Vagina (tissue), 2 donors: ENCODE results near the gene TMEM154. TPM values are rescaled to one million over a fixed set of nuclear protein-coding genes. Genes with fewer than 3 reads are reported as not detected.

Source experiments
- DNase-seq, 2 donors: peaks; one replicate each; pipeline ENCODE4 v3.0.0-alpha.2; 2017; ENCODE audit errors: extremely low spot score in 2 of 2
- H3K27ac ChIP-seq: fragments of 200-600 bp; sonication (generic); one replicate; pipeline ENCODE4 v1.5.1; 2019
- H3K27me3 ChIP-seq: fragments of 200-600 bp; sonication (generic); one replicate; pipeline ENCODE4 v1.5.1; 2019
- H3K36me3 ChIP-seq, 2 donors: fragments of 200-600 bp; sonication (generic); one replicate each; pipeline ENCODE4 v1.5.1; 2017 to 2019
- H3K4me1 ChIP-seq: fragments of 200-600 bp; sonication (generic); one replicate; pipeline ENCODE4 v1.5.1; 2019
- H3K4me3 ChIP-seq, 2 donors: fragments of 200-600 bp; sonication (generic); 1 replicate in 1 of 2; 2 replicates in 1 of 2; pipeline ENCODE4 v1.5.1; 2016 to 2019
- H3K9me3 ChIP-seq: fragments of 200-600 bp; sonication (generic); one replicate; pipeline ENCODE4 v1.5.1; 2019
- CTCF ChIP-seq, 3 experiments: fragments of 450-650 bp in 2 of 3; fragments of 200-600 bp in 1 of 3; sonication (generic) in 1 of 3; IDR thresholded peaks; one replicate each; pipeline ENCODE4 v1.5.1; 2017 to 2019; ENCODE audit warnings: antibody characterized with exemption in 3 of 3, mild to moderate bottlenecking in 2 of 3, moderate library complexity in 2 of 3
- POLR2A ChIP-seq, 2 donors: fragments of 450-650 bp; IDR thresholded peaks; one replicate each; pipeline ENCODE4 v1.6.1; 2017; ENCODE audit warnings: antibody characterized with exemption in 2 of 2, mild to moderate bottlenecking in 2 of 2, moderate library complexity in 2 of 2
- POLR2AphosphoS5 ChIP-seq, 2 donors: sonication (generic); formaldehyde crosslinking; IDR thresholded peaks; one replicate each; pipeline ENCODE4 v1.9.0; 2017; ENCODE audit warnings: antibody characterized with exemption in 2 of 2, mild to moderate bottlenecking in 2 of 2, low read depth in 1 of 2; ENCODE audit not compliant: insufficient read depth in 1 of 2
- intact Hi-C: fragments of 100-400 bp; cut with DNase I; formaldehyde crosslinking; loops from one replicate; pipeline ENCODE4 v1.15.1; 2023
- total RNA-seq: library from RNA; depleted of rRNA; stranded (reverse); fragments of >200 nt; gene quantifications from one replicate; pipeline ENCODE4 v1.2.3, GENCODE V29; 2016

Gene TMEM154
- total RNA-seq, 1 donor from 2014 or later = 33.1 TPM

DNA sequence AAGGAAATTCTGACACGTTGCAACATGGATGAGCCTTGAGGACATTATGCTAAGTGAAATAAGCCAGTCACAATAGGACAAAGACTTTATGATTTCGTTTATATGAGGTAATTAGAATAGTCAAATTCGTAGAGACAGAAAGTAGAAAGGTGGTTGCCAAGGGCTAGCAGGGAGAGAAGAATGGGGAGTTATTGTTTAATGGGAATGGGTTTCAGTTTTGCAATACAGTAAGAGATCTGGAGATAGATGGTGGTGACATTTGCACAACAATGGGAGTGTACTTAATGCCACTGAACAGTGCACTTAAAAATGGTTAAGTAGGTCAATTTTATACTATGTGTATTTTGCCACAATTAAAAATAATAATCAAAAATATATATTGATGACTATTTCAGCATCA lies 43.4 kb upstream of the TMEM154 start:
- Histone ChIP-seq H3K4me1 (peaks cover 7% of the 10 kb centered on the region), H3K27me3 (no peaks in the 10 kb centered on the region), H3K27ac (no peak overlapping the region), H3K4me3 (no peak overlapping the region), H3K9me3 (no peaks in the 10 kb centered on the region), H3K36me3 (no peaks in the 10 kb centered on the region)
- TF ChIP-seq CTCF (IDR thresholded peaks at IDR 0.05) = no peak
- no peak for TF ChIP-seq POLR2A (IDR thresholded peaks at IDR 0.05)
- no peak for TF ChIP-seq POLR2AphosphoS5 (IDR thresholded peaks at IDR 0.05; ENCODE audit: insufficient read depth in 1 of 2, low read depth in 1 of 2)
- DNase-seq = no peak
- intact Hi-C loops = no loop called here

DNA sequence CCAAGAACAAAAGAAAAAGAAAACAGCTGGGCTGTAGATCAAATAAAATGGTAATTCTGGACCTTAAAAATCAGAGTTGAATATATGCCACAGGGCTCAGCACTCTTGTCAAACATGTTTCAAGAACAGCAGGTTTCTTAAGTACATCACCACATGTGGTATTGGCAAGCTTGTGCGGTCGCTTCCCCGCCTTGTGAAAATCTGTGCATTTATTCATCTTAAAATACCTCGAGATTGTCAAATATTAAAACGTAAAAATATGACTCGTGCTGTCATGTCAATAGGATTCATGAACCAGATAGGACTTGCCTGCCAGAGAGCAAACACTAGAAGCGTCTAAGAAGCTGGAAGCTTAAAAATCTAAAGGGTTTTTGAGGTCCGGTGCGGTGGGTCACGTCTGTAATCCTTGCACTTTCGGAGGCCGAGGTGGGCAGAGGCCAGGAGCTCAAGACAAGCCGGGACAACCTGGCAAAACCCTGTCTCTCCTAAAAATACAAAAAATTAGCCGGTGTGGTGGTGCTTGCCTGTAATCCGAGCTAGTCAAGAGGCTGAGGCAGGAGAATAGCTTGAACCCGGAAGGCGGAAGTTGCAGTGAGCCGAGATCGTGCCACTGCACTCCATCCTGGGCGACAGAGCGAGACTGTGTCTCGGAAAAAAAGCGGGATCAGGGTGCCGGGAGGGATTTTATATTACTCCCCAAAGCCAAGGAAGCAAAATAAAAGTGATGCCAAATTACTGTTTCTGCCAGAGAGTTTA lies 40.2 kb upstream of the TMEM154 start:
- intact Hi-C loops = no loop called here
- Histone ChIP-seq H3K4me1 (peaks cover 7% of the 10 kb centered on the region), H3K27ac (no peak overlapping the region), H3K4me3 (no peak overlapping the region), H3K27me3 (no peaks in the 10 kb centered on the region), H3K36me3 (no peaks in the 10 kb centered on the region), H3K9me3 (no peaks in the 10 kb centered on the region)
- no peak for DNase-seq
- no peak for TF ChIP-seq POLR2AphosphoS5 (IDR thresholded peaks at IDR 0.05; ENCODE audit: insufficient read depth in 1 of 2, low read depth in 1 of 2)
- no peak for TF ChIP-seq CTCF (IDR thresholded peaks at IDR 0.05)
- no peak for TF ChIP-seq POLR2A (IDR thresholded peaks at IDR 0.05)

DNA sequence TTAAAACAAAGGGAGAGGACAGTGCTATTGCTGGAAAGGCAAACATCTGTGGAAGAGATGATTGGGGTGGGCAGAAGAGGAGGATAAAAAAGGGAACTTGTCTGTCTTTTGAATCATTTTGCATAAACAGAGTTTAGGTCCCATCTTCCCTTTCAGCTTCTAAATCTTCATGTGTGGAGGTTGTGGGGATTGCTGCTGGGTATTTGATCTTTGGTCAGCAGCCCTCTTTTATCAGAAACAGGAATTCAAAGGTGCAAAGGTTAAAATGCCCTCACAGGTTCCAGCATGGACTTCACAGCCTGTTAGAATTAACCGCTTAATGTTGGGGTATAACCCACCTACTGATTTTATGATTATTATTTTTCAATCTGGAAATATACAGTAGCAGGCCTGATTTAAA lies 39.5 kb upstream of the TMEM154 start:
- DNase-seq = no peak
- H3K27ac ChIP-seq = no peak overlapping the region
- peaks cover 7% of the 10 kb centered on the region for H3K4me1 ChIP-seq
- TF ChIP-seq CTCF (IDR thresholded peaks at IDR 0.05) (no peak), POLR2A (IDR thresholded peaks at IDR 0.05) (no peak), POLR2AphosphoS5 (IDR thresholded peaks at IDR 0.05; ENCODE audit: insufficient read depth in 1 of 2, low read depth in 1 of 2) (no peak)
- no peaks in the 10 kb centered on the region for H3K9me3 ChIP-seq
- H3K4me3 ChIP-seq = no peak overlapping the region
- intact Hi-C loops = no loop called here
- H3K36me3 ChIP-seq = no peaks in the 10 kb centered on the region
- no peaks in the 10 kb centered on the region for H3K27me3 ChIP-seq

DNA sequence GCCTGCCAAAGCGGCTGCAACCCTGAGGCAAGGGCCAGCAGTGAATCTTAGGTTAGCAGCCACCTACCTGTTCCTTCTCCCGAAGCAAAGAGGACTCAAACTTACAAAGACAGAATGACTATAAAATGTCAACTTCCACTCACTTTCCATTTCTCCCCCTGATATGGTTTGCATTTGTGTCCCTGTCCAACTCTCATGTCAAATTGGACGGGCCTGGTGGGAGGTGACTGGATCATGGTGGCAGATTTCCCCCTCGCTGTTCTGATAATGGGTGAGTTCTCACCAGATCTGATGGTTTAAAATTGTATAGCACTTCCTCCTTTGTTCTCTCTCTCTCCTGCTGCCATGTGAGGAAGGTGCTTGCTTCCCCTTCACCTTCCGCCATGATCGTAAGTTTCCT lies 35.3 kb upstream of the TMEM154 start:
- no peak overlapping the region for H3K27ac ChIP-seq
- peaks cover 7% of the 10 kb centered on the region for H3K4me1 ChIP-seq
- no peaks in the 10 kb centered on the region for H3K27me3 ChIP-seq
- no peak overlapping the region for H3K4me3 ChIP-seq
- no peak for DNase-seq
- no peak for TF ChIP-seq CTCF (IDR thresholded peaks at IDR 0.05)
- TF ChIP-seq POLR2AphosphoS5 (IDR thresholded peaks at IDR 0.05; ENCODE audit: insufficient read depth in 1 of 2, low read depth in 1 of 2) = no peak
- TF ChIP-seq POLR2A (IDR thresholded peaks at IDR 0.05) = no peak
- no peaks in the 10 kb centered on the region for H3K36me3 ChIP-seq
- H3K9me3 ChIP-seq = no peaks in the 10 kb centered on the region
- intact Hi-C loops = no loop called here

DNA sequence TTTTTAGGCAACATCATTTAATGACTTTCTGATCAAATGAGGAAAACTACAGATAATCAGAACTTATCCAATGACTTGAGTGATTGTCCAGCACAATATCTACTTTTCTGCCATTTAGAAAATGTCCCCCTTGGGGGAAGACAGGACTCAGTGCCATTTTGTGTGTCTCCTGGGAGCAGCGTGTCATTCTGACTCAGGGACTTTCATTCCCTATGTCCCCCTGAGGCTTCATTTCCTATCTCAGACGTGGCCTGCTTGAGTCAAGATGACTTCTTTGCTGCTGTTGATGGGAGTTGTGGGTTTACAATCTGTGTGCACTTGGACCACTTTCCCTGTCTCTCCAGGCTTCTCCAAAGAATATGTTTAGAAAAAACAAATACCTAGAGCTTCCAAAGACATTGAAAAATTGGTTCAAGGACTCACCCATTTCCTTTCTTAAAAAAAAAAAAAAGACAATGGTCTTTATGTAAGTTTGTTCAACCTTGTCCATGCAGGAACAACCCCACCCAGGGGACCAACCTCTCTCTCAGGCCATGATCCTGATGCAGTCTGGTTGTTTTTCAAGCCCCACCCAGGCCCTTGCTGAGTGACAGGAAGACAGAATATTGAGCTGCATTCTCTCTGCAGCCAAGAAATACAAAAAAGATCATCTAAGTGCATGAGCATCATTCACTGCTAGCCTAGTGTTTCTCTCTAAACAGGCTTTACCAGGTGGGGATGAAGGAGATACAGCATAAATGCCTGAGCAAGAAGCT lies 34.3 kb upstream of the TMEM154 start:
- H3K9me3 ChIP-seq = no peaks in the 10 kb centered on the region
- H3K27me3 ChIP-seq = no peaks in the 10 kb centered on the region
- no peak overlapping the region for H3K27ac ChIP-seq
- no peaks in the 10 kb centered on the region for H3K36me3 ChIP-seq
- H3K4me1 ChIP-seq = peaks cover 1% of the 10 kb centered on the region
- intact Hi-C loops = no loop called here
- DNase-seq = no peak
- H3K4me3 ChIP-seq = no peak overlapping the region
- TF ChIP-seq POLR2A (IDR thresholded peaks at IDR 0.05) (no peak), CTCF (IDR thresholded peaks at IDR 0.05) (no peak), POLR2AphosphoS5 (IDR thresholded peaks at IDR 0.05; ENCODE audit: insufficient read depth in 1 of 2, low read depth in 1 of 2) (no peak)
